ENCODE results near the gene TGFB1I1. TPM values are rescaled to one million over a fixed set of nuclear protein-coding genes. Genes with fewer than 3 reads are reported as not detected.

TGFB1I1 gene
- total RNA-seq, 1 experiment from 2014 or later = 8.7 TPM

GRCh38 chr16:31435341-31436220, 36.4 kb upstream of the TGFB1I1 start:
- Histone ChIP-seq H3K36me3 (ENCODE audit: control insufficient read depth in 1 of 2, insufficient read depth in 2 of 2, low read length in 2 of 2) (no peaks in the 10 kb centered on the region), H3K4me1 (ENCODE audit: control insufficient read depth in 1 of 2, insufficient read depth in 2 of 2, low read length in 2 of 2) (peaks cover 6 to 12% of the 10 kb centered on the region in 2 experiments; a peak in 3 of 4 replicates), H3K4me3 (replicated peaks in 1 of 2; ENCODE audit: low read depth in 1 of 2, low read length in 2 of 2) (peak overlapping the region in 1 of 2 experiments; percentile 37; a peak in 1 of 4 replicates), H4K20me1 (ENCODE audit: insufficient read depth) (no peaks in the 10 kb centered on the region), H3K79me2 (ENCODE audit: insufficient read depth, low read length) (no peaks in the 10 kb centered on the region), H2AFZ (ENCODE audit: low read depth, low read length, poor library complexity, severe bottlenecking) (no peak overlapping the region), H3K27ac (ENCODE audit: low read depth, low read length) (peak overlapping the region; percentile 8; the same call in 1 of the 2 replicates), H3K4me2 (ENCODE audit: low read length) (peak overlapping the region; percentile 70), H3K9me3 (ENCODE audit: control insufficient read depth in 1 of 2, insufficient read depth in 1 of 2, low read depth in 1 of 2, low read length in 2 of 2) (no peaks in the 10 kb centered on the region), H3K27me3 (ENCODE audit: insufficient read depth, low read length) (no peaks in the 10 kb centered on the region), H3K9me2 (ENCODE audit: insufficient read depth) (no peaks in the 10 kb centered on the region), H3K9ac (ENCODE audit: low read length) (no peak overlapping the region)
- RAD21 ChIA-PET (ENCODE audit: low non-redundant PET in 1 of 2, low total read pairs in 2 of 2, uncharacterized antibody in 2 of 2, unreplicated experiment in 2 of 2) = no interaction called here
- no TSS peak for BruUV-seq (replicated peaks)
- TF ChIP-seq FOSL1 (IDR thresholded peaks at IDR 0.05; ENCODE audit: low read depth) = peak; percentile 42; the same call in 1 of the 2 replicates
- TF ChIP-seq YY1 (IDR thresholded peaks at IDR 0.05; ENCODE audit: extremely low read depth, insufficient replicate concordance, low read depth, low read length) = no peak
- no peak for TF ChIP-seq SP1 (IDR thresholded peaks at IDR 0.05; ENCODE audit: low read depth)
- peak; percentile 9; the same call in 1 of the 2 replicates for TF ChIP-seq JUND (IDR thresholded peaks at IDR 0.05)
- ATAC-seq (peak; percentile 92), DNase-seq (ENCODE audit: low read depth, low spot score) (no peak)
- CTCF ChIA-PET = interaction anchor here (1.4 to 1.8 kb wide), 2 partner anchors 10 to 482 kb away, joined by 3 to 5 read pairs; no protein-coding TSS in a partner anchor
- intact Hi-C loops (cut with micrococcal nuclease) = no loop called here
- POLR2A ChIA-PET = no interaction called here

GRCh38 chr16:31436221-31437045, 35.5 kb upstream of the TGFB1I1 start:
- Histone ChIP-seq H4K20me1 (ENCODE audit: insufficient read depth) (no peaks in the 10 kb centered on the region), H3K27ac (ENCODE audit: low read depth, low read length) (no peak overlapping the region; the same call in 1 of the 2 replicates), H3K9ac (ENCODE audit: low read length) (no peak overlapping the region), H3K9me3 (ENCODE audit: control insufficient read depth in 1 of 2, insufficient read depth in 1 of 2, low read depth in 1 of 2, low read length in 2 of 2) (no peaks in the 10 kb centered on the region), H3K36me3 (ENCODE audit: control insufficient read depth in 1 of 2, insufficient read depth in 2 of 2, low read length in 2 of 2) (no peaks in the 10 kb centered on the region), H3K4me3 (replicated peaks in 1 of 2; ENCODE audit: low read depth in 1 of 2, low read length in 2 of 2) (no peak overlapping the region), H3K4me2 (ENCODE audit: low read length) (no peak overlapping the region), H3K27me3 (ENCODE audit: insufficient read depth, low read length) (no peaks in the 10 kb centered on the region), H3K79me2 (ENCODE audit: insufficient read depth, low read length) (no peaks in the 10 kb centered on the region), H3K9me2 (ENCODE audit: insufficient read depth) (no peaks in the 10 kb centered on the region), H3K4me1 (ENCODE audit: control insufficient read depth in 1 of 2, insufficient read depth in 2 of 2, low read length in 2 of 2) (peaks cover 6 to 12% of the 10 kb centered on the region in 2 experiments; a peak in 3 of 4 replicates), H2AFZ (ENCODE audit: low read depth, low read length, poor library complexity, severe bottlenecking) (no peak overlapping the region)
- no peak for ATAC-seq
- ChIA-PET CTCF (interaction anchor here (1.8 kb wide), 1 partner anchor 483 kb away, joined by 5 read pairs; no protein-coding TSS in a partner anchor), POLR2A (no interaction called here), RAD21 (ENCODE audit: low non-redundant PET in 1 of 2, low total read pairs in 2 of 2, uncharacterized antibody in 2 of 2, unreplicated experiment in 2 of 2) (no interaction called here)
- intact Hi-C loops (cut with micrococcal nuclease) = no loop called here
- no peak for DNase-seq (ENCODE audit: low read depth, low spot score)
- BruUV-seq (replicated peaks) = no TSS peak
- no peak for TF ChIP-seq ATF3 (IDR thresholded peaks at IDR 0.05)
- TF ChIP-seq MAX (IDR thresholded peaks at IDR 0.05) = no peak
- TF ChIP-seq FOSL1 (IDR thresholded peaks at IDR 0.05; ENCODE audit: low read depth) = no peak
- TF ChIP-seq POLR2AphosphoS5 (IDR thresholded peaks at IDR 0.05; ENCODE audit: low read depth, low read length) = no peak
- no peak for TF ChIP-seq TCF7L2 (IDR thresholded peaks at IDR 0.05; ENCODE audit: borderline replicate concordance, extremely low read depth, insufficient read depth, insufficient read length)
- no peak for TF ChIP-seq YY1 (IDR thresholded peaks at IDR 0.05; ENCODE audit: extremely low read depth, insufficient replicate concordance, low read depth, low read length)
- no peak for TF ChIP-seq ZBTB33 (IDR thresholded peaks at IDR 0.05; ENCODE audit: extremely low read depth, insufficient replicate concordance, low read length)
- TF ChIP-seq CTCF (IDR thresholded peaks at IDR 0.05 in 2 of 3, conservative IDR thresholded peaks at IDR 0.05 in 1 of 3; ENCODE audit: borderline replicate concordance in 1 of 3, insufficient read depth in 1 of 3, low read depth in 2 of 3, low read length in 2 of 3) = no peak

All from HCT116 (cell line).